Fibroblast of gingiva (primary cell): ENCODE results near the gene KIF5A.

Experiments used
- DNase-seq: peaks from one replicate; pipeline ENCODE4 v3.0.0-alpha.2; 2011; ENCODE audit warnings: low read depth

KIF5A gene

GRCh38 chr12:57620245-57620935, 70.5 kb downstream of the KIF5A start:
- no peak for DNase-seq

- DNase-seq: no peak
These were observed 71.2 kb downstream of the KIF5A start for GRCh38 chr12:57620936-57621496.

- no peak for DNase-seq
These were observed 71.9 kb downstream of the KIF5A start for GRCh38 chr12:57621497-57622292.

- no peak for DNase-seq
These were observed 72.7 kb downstream of the KIF5A start for GRCh38 chr12:57622293-57623245.

GRCh38 chr12:57623385-57623784, 73.5 kb downstream of the KIF5A start:
- DNase-seq: no peak

- DNase-seq: no peak
These were observed 74.1 kb downstream of the KIF5A start for GRCh38 chr12:57623811-57624390.

GRCh38 chr12:57624441-57625220, 74.8 kb downstream of the KIF5A start:
- DNase-seq: no peak

GRCh38 chr12:57625261-57626032, 75.6 kb downstream of the KIF5A start:
- DNase-seq: no peak

GRCh38 chr12:57626111-57626920, 76.5 kb downstream of the KIF5A start:
- DNase-seq: no peak

GRCh38 chr12:57626921-57627445, 77.1 kb downstream of the KIF5A start:
- DNase-seq: no peak

- no peak for DNase-seq
These were observed 77.8 kb downstream of the KIF5A start for GRCh38 chr12:57627501-57628279.

- DNase-seq: no peak
These were observed 78.7 kb downstream of the KIF5A start for GRCh38 chr12:57628280-57629191.

- DNase-seq: no peak
These were observed 80.1 kb downstream of the KIF5A start for GRCh38 chr12:57629897-57630471.

- DNase-seq: no peak
These were observed 81.1 kb downstream of the KIF5A start for GRCh38 chr12:57630891-57631433.

- DNase-seq: no peak
These were observed 81.8 kb downstream of the KIF5A start for GRCh38 chr12:57631566-57632072.
